Stimulated activated CD8-positive, alpha-beta memory T cell treated with anti-CD3 and anti-CD28 coated beads, Interleukin-15, amount 100 ng/mL, for 48 hours (primary cell): ENCODE results near the gene KLHL3.
A peak's percentile ranks its signal among the peaks of the same experiment; 100 is the strongest.
"Not testable (repeated sequence)": the region's sequence is repeated elsewhere in the genome, so short reads cannot be mapped to it uniquely, and the experiment has no call there.

ENCODE experiments used
- DNase-seq, 2 donors: peaks; one replicate each; pipeline ENCODE4 v3.0.0-alpha.2; 2020; ENCODE audit warnings: low read depth in 2 of 2

Gene KLHL3

GRCh38 chr5:137735555-137736284 lies at the start of gene KLHL3:
KLHL3 (minus strand) TSS chr5:137736089; CDS start chr5:137735646, 443 bp downstream.
- no peak for DNase-seq

- DNase-seq: no peak
Measured at GRCh38 chr5:137782984-137783536, 47.2 kb upstream of the KLHL3 start.

GRCh38 chr5:137782055-137782454 lies 46.2 kb upstream of the KLHL3 start:
- DNase-seq: no peak

GRCh38 chr5:137778772-137779564 lies 43.1 kb upstream of the KLHL3 start:
- DNase-seq: no peak

- DNase-seq: not testable (repeated sequence)
Measured at GRCh38 chr5:137767937-137768336, 32.0 kb upstream of the KLHL3 start.

GRCh38 chr5:137761566-137761965 lies 25.7 kb upstream of the KLHL3 start:
- no peak for DNase-seq

- no peak for DNase-seq
Measured at GRCh38 chr5:137760719-137761516, 25.0 kb upstream of the KLHL3 start.

GRCh38 chr5:137760294-137760693 lies 24.4 kb upstream of the KLHL3 start:
- no peak for DNase-seq

- DNase-seq: no peak
Measured at GRCh38 chr5:137758715-137759306, 22.9 kb upstream of the KLHL3 start.

GRCh38 chr5:137758121-137758520 lies 22.2 kb upstream of the KLHL3 start:
- DNase-seq: no peak

- DNase-seq: no peak
Measured at GRCh38 chr5:137757634-137758033, 21.7 kb upstream of the KLHL3 start.

GRCh38 chr5:137754961-137755762 lies 19.3 kb upstream of the KLHL3 start:
- no peak for DNase-seq

GRCh38 chr5:137754188-137754960 lies 18.5 kb upstream of the KLHL3 start, which contains the start of gene HNRNPA0:
HNRNPA0 (minus strand) TSS chr5:137754363; CDS start chr5:137754066, 297 bp downstream.
- peak; percentile 94 to 95 for DNase-seq

GRCh38 chr5:137753691-137754187 lies 17.9 kb upstream of the KLHL3 start:
- no peak for DNase-seq

- peak in 1 of 2 donors; percentile 22 for DNase-seq
Measured at GRCh38 chr5:137752905-137753690, 17.2 kb upstream of the KLHL3 start.

- no peak for DNase-seq
Measured at GRCh38 chr5:137751869-137752491, 16.1 kb upstream of the KLHL3 start.

- no peak for DNase-seq
Measured at GRCh38 chr5:137750436-137750835, 14.5 kb upstream of the KLHL3 start.

GRCh38 chr5:137747848-137748247 lies 12.0 kb upstream of the KLHL3 start:
- no peak for DNase-seq
